CD4-positive, CD25-positive, alpha-beta regulatory T cell (primary cell): Measurements from ENCODE around the gene RGS1. TPM values are rescaled to one million over a fixed set of nuclear protein-coding genes. Genes with fewer than 3 reads are reported as not detected.

Experiments
- ATAC-seq, 2 donors: fragments of 150-1000 bp; cut with Tn5 transposase; one replicate each; pipeline ENCODE4 v1.10.0; 2021; ENCODE audit warnings: low read depth in 2 of 2, moderate number of reproducible peaks in 2 of 2, moderate library complexity in 1 of 2
- DNase-seq, 3 donors: peaks; one replicate each; pipeline versions ENCODE4 v3.0.0 to v3.0.0-alpha.2; 2012 to 2022; ENCODE audit warnings: mixed read lengths in 1 of 3
- H3K27ac ChIP-seq: one replicate; pipeline ENCODE4 v1.7.0; 2013; ENCODE audit warnings: mild to moderate bottlenecking, low read length; ENCODE audit not compliant: insufficient read depth, poor library complexity, severe bottlenecking
- H3K27me3 ChIP-seq: one replicate; pipeline ENCODE4 v1.7.0; 2013; ENCODE audit warnings: low read length; ENCODE audit not compliant: control insufficient read depth, insufficient read depth
- H3K36me3 ChIP-seq: one replicate; pipeline ENCODE4 v1.7.0; 2013; ENCODE audit warnings: mild to moderate bottlenecking, low read length, moderate library complexity; ENCODE audit not compliant: control insufficient read depth, insufficient read depth
- H3K4me1 ChIP-seq: 2 replicates; pipeline ENCODE4 v1.7.0; 2013; ENCODE audit warnings: mild to moderate bottlenecking, low read length; ENCODE audit not compliant: insufficient read depth, control insufficient read depth, poor library complexity, severe bottlenecking
- H3K4me3 ChIP-seq: one replicate; pipeline ENCODE4 v1.7.0; 2013; ENCODE audit warnings: low read depth, mild to moderate bottlenecking, low read length, moderate library complexity
- H3K9me3 ChIP-seq, 2 experiments: 1 replicate in 1 of 2; 2 replicates in 1 of 2; pipeline ENCODE4 v1.7.0; 2013; ENCODE audit warnings: low read length in 2 of 2, mild to moderate bottlenecking in 1 of 2, moderate library complexity in 1 of 2; ENCODE audit not compliant: control insufficient read depth in 2 of 2
- H3K27ac Mint-ChIP-seq, 3 donors: one replicate each; pipeline ENCODE4 v1.8.0; 2020 to 2022; ENCODE audit warnings: mild to moderate bottlenecking in 3 of 3, mixed read lengths in 3 of 3, moderate library complexity in 2 of 3
- H3K27me3 Mint-ChIP-seq: one replicate; pipeline ENCODE4 v1.8.0; 2022; ENCODE audit warnings: mild to moderate bottlenecking, mixed read lengths
- H3K36me3 Mint-ChIP-seq: one replicate; pipeline ENCODE4 v1.8.0; 2020; ENCODE audit warnings: mixed read lengths
- H3K4me1 Mint-ChIP-seq, 4 donors: one replicate each; pipeline ENCODE4 v1.8.0; 2020 to 2022; ENCODE audit warnings: mixed read lengths in 4 of 4, mild to moderate bottlenecking in 1 of 4
- H3K4me3 Mint-ChIP-seq, 4 donors: one replicate each; pipeline ENCODE4 v1.8.0; 2020 to 2022; ENCODE audit warnings: mild to moderate bottlenecking in 4 of 4, mixed read lengths in 4 of 4, moderate library complexity in 3 of 4
- H3K9me3 Mint-ChIP-seq, 7 donors: one replicate each; pipeline ENCODE4 v1.8.0; 2020 to 2022; ENCODE audit warnings: mixed read lengths in 7 of 7, mild to moderate bottlenecking in 3 of 7, moderate library complexity in 2 of 7
- polyA plus RNA-seq, 4 donors: library from polyadenylated mRNA; unstranded; fragments of 300-500 nt; fragmentation: Illumina TruSeq; gene quantifications; one replicate each; pipeline ENCODE4 v1.2.3, GENCODE V29; 2021
- total RNA-seq: library from RNA; stranded (reverse); gene quantifications from one replicate; pipeline ENCODE4 v1.2.3, GENCODE V29; 2022

The RGS1 gene
- total and polyA plus RNA-seq, 5 donors from 2014 or later = 118 to 2,600 (median 186) TPM

DNA sequence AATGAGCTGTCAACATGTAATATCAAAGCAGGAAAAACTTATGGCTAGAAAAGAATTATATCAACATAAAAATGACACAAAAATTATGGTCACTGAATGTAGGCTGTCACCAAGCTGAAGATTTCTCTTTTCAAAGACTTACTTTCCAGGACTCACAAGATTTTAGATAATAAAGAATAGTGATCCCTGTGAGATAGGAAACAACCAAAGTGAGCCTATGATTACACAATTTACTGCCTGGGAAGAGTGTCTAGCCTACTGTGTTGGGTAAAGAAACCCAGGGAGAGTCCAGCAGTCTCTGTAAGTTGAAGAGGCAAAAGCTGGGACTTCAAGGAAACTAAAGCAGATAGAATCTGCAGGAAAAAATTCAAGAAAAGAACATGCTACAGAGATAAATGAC lies 20.2 kb upstream of the RGS1 start:
- Mint-ChIP-seq H3K27ac (no peak overlapping the region), H3K27me3 (no peaks in the 10 kb centered on the region), H3K36me3 (no peaks in the 10 kb centered on the region), H3K9me3 (no peaks in the 10 kb centered on the region), H3K4me1 (peaks cover 36 to 49% (median 47%) of the 10 kb centered on the region in 4 donors), H3K4me3 (no peak overlapping the region)
- H3K4me3 ChIP-seq = no peak overlapping the region
- no peak for DNase-seq
- no peaks in the 10 kb centered on the region for H3K36me3 ChIP-seq
- no peak overlapping the region for H3K27ac ChIP-seq
- H3K27me3 ChIP-seq = no peaks in the 10 kb centered on the region
- H3K4me1 ChIP-seq = peaks cover 37% of the 10 kb centered on the region
- ATAC-seq = no peak
- no peaks in the 10 kb centered on the region for H3K9me3 ChIP-seq

DNA sequence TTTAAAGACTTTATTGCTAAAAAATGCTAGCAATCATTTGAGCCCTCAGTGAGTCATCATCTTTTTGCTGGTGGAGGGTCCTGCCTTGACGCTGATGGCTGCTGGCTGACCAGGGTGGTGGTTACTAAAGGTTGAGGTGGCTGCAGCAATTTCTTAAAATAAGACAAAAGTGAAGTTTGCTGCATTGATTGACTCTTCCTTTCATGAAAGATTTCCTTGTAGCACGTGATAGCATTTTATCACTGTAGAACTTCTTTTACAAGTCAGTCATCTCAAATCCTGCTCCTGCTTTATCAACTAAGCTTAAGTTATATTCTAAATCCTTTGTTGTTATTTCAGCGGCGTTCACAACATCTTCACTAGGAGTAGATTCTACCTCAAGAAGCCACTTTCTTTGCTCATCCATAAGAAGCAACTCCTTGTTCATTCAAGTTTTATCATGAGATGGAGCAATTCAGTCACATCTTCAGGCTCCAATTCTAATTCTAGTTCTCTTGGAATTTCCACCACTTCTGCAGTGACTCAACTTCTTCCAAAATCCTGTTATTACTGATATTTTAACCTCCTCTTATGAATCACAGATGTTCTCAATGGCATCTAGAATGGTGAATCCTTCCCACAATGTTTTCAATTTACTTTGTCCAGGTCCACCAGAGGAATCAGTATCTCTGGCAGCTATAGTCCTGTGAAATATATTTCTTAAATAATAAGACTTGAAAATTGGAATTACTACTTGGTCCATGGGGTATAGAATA lies 17.6 kb upstream of the RGS1 start:
- H3K9me3 Mint-ChIP-seq = no peaks in the 10 kb centered on the region
- H3K4me1 ChIP-seq = peaks cover 14% of the 10 kb centered on the region
- H3K36me3 ChIP-seq = no peaks in the 10 kb centered on the region
- H3K4me3 ChIP-seq = no peak overlapping the region
- no peak for DNase-seq
- H3K4me3 Mint-ChIP-seq = no peak overlapping the region
- no peaks in the 10 kb centered on the region for H3K27me3 ChIP-seq
- peaks cover 30 to 44% (median 33%) of the 10 kb centered on the region in 4 donors for H3K4me1 Mint-ChIP-seq
- H3K9me3 ChIP-seq = no peaks in the 10 kb centered on the region
- H3K27ac Mint-ChIP-seq = peak overlapping the region in 1 of 3 donors; percentile 74
- H3K27ac ChIP-seq = no peak overlapping the region
- H3K27me3 Mint-ChIP-seq = no peaks in the 10 kb centered on the region
- no peak for ATAC-seq
- no peaks in the 10 kb centered on the region for H3K36me3 Mint-ChIP-seq

DNA sequence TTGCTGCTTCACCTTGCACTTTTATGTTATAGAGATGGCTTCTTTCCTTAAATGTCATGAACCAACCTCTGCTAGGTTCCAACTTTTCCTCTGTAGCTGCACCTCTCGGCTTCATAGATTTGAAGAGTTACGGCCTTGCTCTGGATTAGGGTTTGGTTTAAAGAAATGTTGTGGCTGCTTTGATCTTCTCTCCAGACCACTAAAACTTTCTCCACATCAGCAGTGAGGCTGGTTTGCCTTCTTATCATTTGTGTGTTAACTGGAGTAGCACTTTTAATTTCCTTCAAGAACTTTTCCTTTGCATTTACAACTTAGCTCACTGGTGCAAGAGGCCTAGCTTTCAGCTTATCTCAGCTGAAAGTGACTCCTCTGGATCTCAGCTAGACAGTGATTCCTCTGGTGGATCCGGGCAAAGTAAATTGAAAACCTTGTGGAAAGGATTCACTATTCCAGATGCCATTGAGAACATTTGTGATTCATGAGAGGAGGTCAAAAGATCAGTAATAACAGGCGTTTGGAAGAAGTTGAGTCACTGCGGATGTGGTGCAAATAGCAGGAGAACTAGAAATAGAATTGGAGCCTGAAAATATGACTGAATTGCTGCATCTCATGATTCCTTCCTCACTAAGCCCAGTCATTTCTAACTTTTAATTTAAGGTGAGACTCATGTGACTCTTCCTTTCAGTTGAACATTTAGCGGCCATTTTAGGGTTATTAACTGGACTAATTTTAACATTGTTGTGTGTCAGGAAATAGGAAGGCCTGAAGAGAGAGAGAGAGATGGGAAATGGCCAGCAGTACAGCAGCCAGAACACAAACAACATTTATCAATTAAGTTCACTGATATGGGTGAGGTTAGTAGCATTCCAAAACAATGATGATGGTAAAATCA lies 16.2 kb upstream of the RGS1 start:
- DNase-seq = no peak
- peaks cover 5% of the 10 kb centered on the region for H3K4me1 ChIP-seq

DNA sequence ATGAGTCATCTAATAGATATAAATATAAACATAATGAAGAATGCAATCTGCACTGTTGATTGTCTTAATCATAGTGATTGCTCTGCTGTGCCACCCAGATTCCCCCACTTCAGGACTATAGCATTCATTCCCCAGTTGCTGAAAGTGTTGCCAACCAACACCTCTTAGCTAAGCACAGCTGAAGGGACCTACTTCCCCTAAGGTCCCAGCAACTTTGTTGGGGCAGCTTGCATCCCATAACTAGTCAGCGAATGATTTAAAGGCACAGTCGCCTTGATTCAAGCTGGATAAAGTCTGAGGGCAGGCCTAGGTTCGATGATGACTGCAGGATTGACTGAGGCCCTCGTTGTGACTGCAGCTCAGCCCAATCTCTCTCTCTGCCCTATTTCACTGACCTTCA lies 14.3 kb upstream of the RGS1 start:
- Histone ChIP-seq H3K27me3 (no peaks in the 10 kb centered on the region), H3K4me3 (no peak overlapping the region), H3K27ac (no peak overlapping the region), H3K36me3 (no peaks in the 10 kb centered on the region), H3K4me1 (peaks cover 10% of the 10 kb centered on the region), H3K9me3 (no peaks in the 10 kb centered on the region)
- DNase-seq = no peak
- H3K9me3 Mint-ChIP-seq = peaks cover 0 to 2% (median 0%) of the 10 kb centered on the region in 7 donors
- peaks cover 25 to 62% (median 43%) of the 10 kb centered on the region in 4 donors for H3K4me1 Mint-ChIP-seq
- no peak for ATAC-seq
- no peaks in the 10 kb centered on the region for H3K27me3 Mint-ChIP-seq
- peak overlapping the region in 2 of 3 donors; percentile 23 to 56 for H3K27ac Mint-ChIP-seq
- no peak overlapping the region for H3K4me3 Mint-ChIP-seq
- H3K36me3 Mint-ChIP-seq = no peaks in the 10 kb centered on the region

More for the DNA sequence above, 16.2 kb upstream of the RGS1 start:
- Histone ChIP-seq H3K27ac (peak overlapping the region; percentile 48), H3K27me3 (no peaks in the 10 kb centered on the region), H3K36me3 (no peaks in the 10 kb centered on the region), H3K9me3 (no peaks in the 10 kb centered on the region), H3K4me3 (no peak overlapping the region)
- H3K36me3 Mint-ChIP-seq = no peaks in the 10 kb centered on the region
- peak in 1 of 2 donors; percentile 37 for ATAC-seq
- peaks cover 23 to 43% (median 31%) of the 10 kb centered on the region in 4 donors for H3K4me1 Mint-ChIP-seq
- peak overlapping the region; percentile 33 to 62 (median 53) for H3K27ac Mint-ChIP-seq
- no peaks in the 10 kb centered on the region for H3K27me3 Mint-ChIP-seq
- peak overlapping the region in 2 of 4 donors; percentile 19 to 46 for H3K4me3 Mint-ChIP-seq
- no peaks in the 10 kb centered on the region for H3K9me3 Mint-ChIP-seq

DNA sequence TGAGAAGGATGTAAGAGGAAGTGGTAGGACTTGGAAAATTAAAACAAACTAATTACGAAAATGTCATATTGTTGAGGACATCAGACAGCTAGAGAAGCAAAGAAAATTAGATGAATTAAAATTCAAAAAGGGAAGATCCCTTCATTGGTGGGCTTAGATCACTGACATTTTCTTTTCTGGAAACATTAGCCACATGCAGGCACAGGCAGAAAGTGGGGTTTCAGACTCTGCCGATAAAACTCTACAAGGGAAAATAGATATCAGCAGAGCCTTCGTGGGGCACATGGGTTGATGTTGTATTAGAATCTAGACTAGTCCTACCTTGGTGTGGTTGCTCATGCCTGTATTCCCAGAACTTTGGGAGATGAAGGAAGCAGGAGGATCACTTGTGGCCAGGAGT lies 12.4 kb upstream of the RGS1 start:
- Mint-ChIP-seq H3K27me3 (no peaks in the 10 kb centered on the region), H3K4me3 (no peak overlapping the region), H3K4me1 (peaks cover 38 to 81% (median 55%) of the 10 kb centered on the region in 4 donors), H3K36me3 (no peaks in the 10 kb centered on the region), H3K9me3 (peaks cover 0 to 2% (median 0%) of the 10 kb centered on the region in 7 donors), H3K27ac (peak overlapping the region in 1 of 3 donors; percentile 74)
- Histone ChIP-seq H3K27ac (no peak overlapping the region), H3K4me1 (peaks cover 10% of the 10 kb centered on the region), H3K9me3 (no peaks in the 10 kb centered on the region), H3K27me3 (no peaks in the 10 kb centered on the region), H3K4me3 (no peak overlapping the region), H3K36me3 (no peaks in the 10 kb centered on the region)
- ATAC-seq = no peak
- DNase-seq = no peak

DNA sequence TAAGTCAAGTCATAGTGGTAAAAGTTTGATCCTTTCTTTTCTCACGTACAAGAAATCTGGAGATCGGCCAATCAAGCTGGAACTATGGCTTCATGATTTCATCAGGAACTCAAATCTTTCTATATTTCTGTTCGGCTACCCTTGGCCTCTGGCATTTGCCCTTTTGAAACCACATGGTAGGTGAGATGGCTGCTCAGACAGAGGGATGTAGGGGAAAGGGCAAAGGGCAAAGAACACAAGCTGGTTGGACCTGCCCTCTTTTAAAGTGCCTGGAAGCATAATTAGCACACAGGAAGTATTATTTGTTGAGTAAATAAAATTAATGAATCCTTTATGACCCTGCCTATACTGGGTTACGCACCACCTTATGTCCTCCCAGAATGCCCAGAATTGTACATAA lies 11.5 kb upstream of the RGS1 start:
- H3K4me1 ChIP-seq = peaks cover 9% of the 10 kb centered on the region
- ATAC-seq = no peak
- peak overlapping the region in 1 of 3 donors; percentile 13 for H3K27ac Mint-ChIP-seq
- no peaks in the 10 kb centered on the region for H3K27me3 ChIP-seq
- peak overlapping the region in 1 of 4 donors; percentile 18 for H3K4me3 Mint-ChIP-seq
- H3K36me3 ChIP-seq = no peaks in the 10 kb centered on the region
- H3K4me3 ChIP-seq = no peak overlapping the region
- H3K9me3 ChIP-seq = no peaks in the 10 kb centered on the region
- peaks cover 0 to 2% (median 0%) of the 10 kb centered on the region in 7 donors for H3K9me3 Mint-ChIP-seq
- DNase-seq = no peak
- H3K27me3 Mint-ChIP-seq = no peaks in the 10 kb centered on the region
- H3K27ac ChIP-seq = no peak overlapping the region
- H3K36me3 Mint-ChIP-seq = no peaks in the 10 kb centered on the region
- H3K4me1 Mint-ChIP-seq = peaks cover 36 to 76% (median 53%) of the 10 kb centered on the region in 4 donors

DNA sequence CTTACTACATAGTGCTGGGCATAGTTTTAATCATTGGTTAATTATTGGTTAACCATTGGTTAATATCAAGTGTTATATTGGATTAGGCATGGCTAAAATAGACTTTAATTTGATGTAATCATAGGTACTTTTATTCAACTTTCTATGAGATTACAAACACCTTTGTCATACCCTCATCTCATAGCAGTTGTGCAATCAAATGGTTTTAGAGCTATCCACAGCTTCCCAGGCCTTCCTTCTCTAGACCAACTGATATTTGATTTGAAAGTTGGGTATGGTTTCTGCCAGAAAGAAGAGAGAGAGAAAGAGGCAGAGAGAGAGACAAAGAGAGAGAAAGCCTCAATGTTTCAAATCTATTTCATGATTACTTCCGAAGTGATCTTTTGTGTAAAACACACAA lies 9.6 kb upstream of the RGS1 start:
- H3K4me1 Mint-ChIP-seq = peaks cover 33 to 71% (median 50%) of the 10 kb centered on the region in 4 donors
- Histone ChIP-seq H3K27ac (no peak overlapping the region), H3K4me1 (peaks cover 7% of the 10 kb centered on the region), H3K4me3 (peak overlapping the region; percentile 7), H3K27me3 (no peaks in the 10 kb centered on the region), H3K9me3 (no peaks in the 10 kb centered on the region), H3K36me3 (no peaks in the 10 kb centered on the region)
- no peaks in the 10 kb centered on the region for H3K27me3 Mint-ChIP-seq
- DNase-seq = no peak
- peak overlapping the region in 2 of 4 donors; percentile 20 to 26 for H3K4me3 Mint-ChIP-seq
- no peak for ATAC-seq
- H3K9me3 Mint-ChIP-seq = peaks cover 0 to 12% (median 5%) of the 10 kb centered on the region in 7 donors
- H3K36me3 Mint-ChIP-seq = peaks cover 4% of the 10 kb centered on the region
- peak overlapping the region; percentile 4 to 92 (median 73) for H3K27ac Mint-ChIP-seq
